ENCODE measurements around the gene PTGDR.

PTGDR gene

DNA sequence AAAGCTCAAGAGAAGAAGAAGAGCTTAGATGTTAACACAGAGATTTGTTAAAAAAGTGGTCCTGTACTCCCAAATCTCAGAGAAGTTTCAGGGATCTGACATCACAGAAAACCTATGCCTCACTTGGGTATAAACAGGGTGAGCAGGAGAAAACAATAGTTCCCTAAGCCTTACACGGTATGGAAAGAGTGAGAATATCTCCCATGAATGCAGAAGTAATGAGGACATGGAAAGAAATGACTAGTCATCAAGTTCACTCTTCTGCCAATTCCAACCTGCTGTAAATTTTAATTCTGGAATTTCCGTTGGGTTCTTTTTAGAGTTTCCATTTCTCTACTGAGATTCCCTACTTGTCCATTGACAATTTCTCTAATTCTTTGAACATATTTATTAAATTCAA, 40.4 kb downstream of the PTGDR start:
- H3K4me3 ChIP-seq (ENCODE audit: low read depth, low read length), result no peak overlapping the region
- TF ChIP-seq, protein P1, sequence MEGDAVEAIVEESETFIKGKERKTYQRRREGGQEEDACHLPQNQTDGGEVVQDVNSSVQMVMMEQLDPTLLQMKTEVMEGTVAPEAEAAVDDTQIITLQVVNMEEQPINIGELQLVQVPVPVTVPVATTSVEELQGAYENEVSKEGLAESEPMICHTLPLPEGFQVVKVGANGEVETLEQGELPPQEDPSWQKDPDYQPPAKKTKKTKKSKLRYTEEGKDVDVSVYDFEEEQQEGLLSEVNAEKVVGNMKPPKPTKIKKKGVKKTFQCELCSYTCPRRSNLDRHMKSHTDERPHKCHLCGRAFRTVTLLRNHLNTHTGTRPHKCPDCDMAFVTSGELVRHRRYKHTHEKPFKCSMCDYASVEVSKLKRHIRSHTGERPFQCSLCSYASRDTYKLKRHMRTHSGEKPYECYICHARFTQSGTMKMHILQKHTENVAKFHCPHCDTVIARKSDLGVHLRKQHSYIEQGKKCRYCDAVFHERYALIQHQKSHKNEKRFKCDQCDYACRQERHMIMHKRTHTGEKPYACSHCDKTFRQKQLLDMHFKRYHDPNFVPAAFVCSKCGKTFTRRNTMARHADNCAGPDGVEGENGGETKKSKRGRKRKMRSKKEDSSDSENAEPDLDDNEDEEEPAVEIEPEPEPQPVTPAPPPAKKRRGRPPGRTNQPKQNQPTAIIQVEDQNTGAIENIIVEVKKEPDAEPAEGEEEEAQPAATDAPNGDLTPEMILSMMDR (IDR thresholded peaks at IDR 0.05; ENCODE audit: borderline replicate concordance, insufficient read depth, low read depth, low read length), result no peak

DNA sequence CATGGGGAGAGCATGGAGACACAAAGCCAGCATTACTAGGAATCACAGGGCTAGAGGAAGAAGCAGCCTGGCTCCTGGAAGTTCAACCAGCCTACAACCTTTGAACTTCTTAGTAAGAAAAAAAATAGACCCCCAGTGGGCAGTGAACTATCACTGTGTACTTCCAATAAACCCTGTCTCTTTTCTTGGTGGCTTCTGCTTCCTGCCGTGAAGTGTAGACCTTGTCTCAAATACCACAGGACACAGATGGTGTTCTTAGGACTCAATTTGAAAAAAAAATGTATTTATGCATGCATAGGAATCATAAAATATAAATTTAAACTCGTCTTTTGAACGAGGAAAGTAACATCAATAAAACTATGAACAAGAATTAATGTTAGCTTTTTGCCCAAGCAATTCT, 43.0 kb downstream of the PTGDR start:
- no peak overlapping the region for H3K4me3 ChIP-seq (ENCODE audit: low read depth, low read length)
- TF ChIP-seq, protein P1 (IDR thresholded peaks at IDR 0.05; ENCODE audit: borderline replicate concordance, insufficient read depth, low read depth, low read length), result no peak

DNA sequence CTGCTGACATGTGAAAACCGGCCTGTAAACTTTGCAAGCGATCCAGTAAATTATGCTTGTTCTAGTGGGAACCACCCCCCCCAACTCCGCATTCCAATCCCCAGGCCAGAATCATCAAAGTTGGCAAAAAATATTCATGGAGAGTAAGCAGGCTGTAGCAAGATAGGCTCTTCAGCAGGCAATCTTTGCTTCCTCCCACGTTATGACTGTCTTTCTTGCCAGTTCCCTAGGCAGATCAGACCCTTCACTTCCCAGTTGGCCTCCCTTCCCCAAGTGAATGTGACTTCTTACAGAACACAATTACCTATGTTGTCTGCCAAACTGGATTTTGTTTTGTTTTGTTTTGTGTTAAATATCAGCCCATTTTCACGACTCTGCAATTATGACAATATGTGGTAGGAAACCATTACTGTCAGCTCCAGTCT, 45.4 kb downstream of the PTGDR start:
- TF ChIP-seq, protein P1 (IDR thresholded peaks at IDR 0.05; ENCODE audit: borderline replicate concordance, insufficient read depth, low read depth, low read length), result no peak
- H3K4me3 ChIP-seq (ENCODE audit: low read depth, low read length), result no peak overlapping the region

DNA sequence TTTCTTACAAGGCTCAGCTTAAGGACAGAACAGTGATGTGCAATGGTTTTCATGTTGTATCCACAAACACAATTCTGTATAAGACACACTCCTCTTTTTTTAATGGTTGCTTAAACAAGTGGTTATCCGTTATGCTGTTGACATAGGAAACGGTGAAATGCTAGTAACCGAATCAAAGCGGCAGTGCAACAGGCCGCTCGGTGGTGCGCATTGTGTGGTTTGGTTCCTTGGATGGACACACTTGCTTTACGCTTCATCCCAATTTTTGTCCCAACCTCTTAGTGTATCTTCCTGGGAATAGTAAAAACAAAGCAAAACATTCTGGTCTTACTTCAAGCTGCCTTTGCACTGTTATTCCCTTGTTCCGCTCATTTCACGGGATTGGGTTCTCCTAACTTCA, 46.0 kb downstream of the PTGDR start:
- no peak overlapping the region for H3K4me3 ChIP-seq (ENCODE audit: low read depth, low read length)
- TF ChIP-seq, protein P1 (IDR thresholded peaks at IDR 0.05; ENCODE audit: borderline replicate concordance, insufficient read depth, low read depth, low read length), result no peak

DNA sequence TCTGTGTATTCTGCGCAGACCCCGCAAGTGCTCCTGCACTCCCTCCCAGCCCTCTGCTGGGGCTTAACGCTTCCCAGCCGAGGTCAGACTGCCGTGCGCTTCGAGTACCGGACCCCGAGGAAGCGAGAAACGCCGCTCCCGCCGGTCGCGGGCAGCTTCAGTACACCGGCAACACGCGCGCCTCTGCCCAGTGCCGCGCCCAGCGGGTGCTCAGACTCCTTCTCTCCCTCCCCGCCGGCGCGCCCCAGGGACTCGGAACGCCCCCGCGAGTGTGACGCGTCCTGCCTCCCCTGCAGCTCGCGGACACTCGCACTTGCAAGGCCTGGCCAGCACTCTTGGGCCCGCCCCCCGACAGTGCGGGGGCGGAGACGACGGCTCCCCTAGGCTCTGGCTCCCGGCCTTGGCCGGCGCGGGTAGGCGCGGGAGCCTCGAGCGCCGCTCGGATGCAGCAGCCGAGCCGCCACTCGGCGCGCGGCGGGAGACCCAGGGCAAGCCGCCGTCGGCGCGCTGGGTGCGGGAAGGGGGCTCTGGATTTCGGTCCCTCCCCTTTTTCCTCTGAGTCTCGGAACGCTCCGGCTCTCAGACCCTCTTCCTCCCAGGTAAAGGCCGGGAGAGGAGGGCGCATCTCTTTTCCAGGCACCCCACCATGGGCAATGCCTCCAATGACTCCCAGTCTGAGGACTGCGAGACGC, 46.6 kb downstream of the PTGDR start, which contains the start of gene PTGER2:
PTGER2 (plus strand) TSS at position 410 of the 692 bp plus-strand sequence; CDS start at position 647, 237 bp downstream.
- TF ChIP-seq, protein P1 (IDR thresholded peaks at IDR 0.05; ENCODE audit: borderline replicate concordance, insufficient read depth, low read depth, low read length), result no peak
- peak within 1 kb of the TSS; percentile 29 for H3K4me3 ChIP-seq (ENCODE audit: low read depth, low read length)

DNA sequence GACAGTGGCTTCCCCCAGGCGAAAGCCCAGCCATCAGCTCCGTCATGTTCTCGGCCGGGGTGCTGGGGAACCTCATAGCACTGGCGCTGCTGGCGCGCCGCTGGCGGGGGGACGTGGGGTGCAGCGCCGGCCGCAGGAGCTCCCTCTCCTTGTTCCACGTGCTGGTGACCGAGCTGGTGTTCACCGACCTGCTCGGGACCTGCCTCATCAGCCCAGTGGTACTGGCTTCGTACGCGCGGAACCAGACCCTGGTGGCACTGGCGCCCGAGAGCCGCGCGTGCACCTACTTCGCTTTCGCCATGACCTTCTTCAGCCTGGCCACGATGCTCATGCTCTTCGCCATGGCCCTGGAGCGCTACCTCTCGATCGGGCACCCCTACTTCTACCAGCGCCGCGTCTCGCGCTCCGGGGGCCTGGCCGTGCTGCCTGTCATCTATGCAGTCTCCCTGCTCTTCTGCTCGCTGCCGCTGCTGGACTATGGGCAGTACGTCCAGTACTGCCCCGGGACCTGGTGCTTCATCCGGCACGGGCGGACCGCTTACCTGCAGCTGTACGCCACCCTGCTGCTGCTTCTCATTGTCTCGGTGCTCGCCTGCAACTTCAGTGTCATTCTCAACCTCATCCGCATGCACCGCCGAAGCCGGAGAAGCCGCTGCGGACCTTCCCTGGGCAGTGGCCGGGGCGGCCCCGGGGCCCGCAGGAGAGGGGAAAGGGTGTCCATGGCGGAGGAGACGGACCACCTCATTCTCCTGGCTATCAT, 47.3 kb downstream of the PTGDR start:
- TF ChIP-seq, protein P1 (IDR thresholded peaks at IDR 0.05; ENCODE audit: borderline replicate concordance, insufficient read depth, low read depth, low read length), result no peak

DNA sequence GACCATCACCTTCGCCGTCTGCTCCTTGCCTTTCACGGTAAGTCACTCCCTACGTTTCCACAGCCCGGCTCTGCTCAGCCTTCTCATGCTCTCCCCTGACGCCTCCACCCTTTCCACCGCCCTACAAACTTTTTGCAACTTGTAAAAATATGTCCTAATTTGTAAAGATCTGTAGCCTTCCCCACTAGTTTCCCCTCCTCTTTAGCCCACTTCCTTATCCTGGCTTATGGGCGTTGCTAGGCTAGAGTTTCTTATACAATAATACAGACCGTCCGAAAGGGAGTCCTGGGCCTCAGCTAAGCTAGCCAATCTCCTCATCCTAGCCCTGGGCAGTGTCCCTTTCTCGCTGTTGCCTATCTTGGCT, 47.8 kb downstream of the PTGDR start:
- no peak overlapping the region for H3K4me3 ChIP-seq (ENCODE audit: low read depth, low read length)
- TF ChIP-seq, protein P1 (IDR thresholded peaks at IDR 0.05; ENCODE audit: borderline replicate concordance, insufficient read depth, low read depth, low read length), result no peak

More for the DNA sequence above, 47.3 kb downstream of the PTGDR start:
- H3K4me3 ChIP-seq (ENCODE audit: low read depth, low read length), result peak overlapping the region; percentile 29
